Activated T-cell treated with anti-CD3 and anti-CD28 coated beads for 1 hour (primary cell): ENCODE data around the gene RFX6.
"Not testable (repeated sequence)": the region's sequence is repeated elsewhere in the genome, so short reads cannot be mapped to it uniquely, and the experiment has no call there.

ENCODE experiments used
- DNase-seq: peaks from one replicate; pipeline ENCODE4 v3.0.0-alpha.2; 2020; ENCODE audit warnings: low read depth

The RFX6 gene, protein sequence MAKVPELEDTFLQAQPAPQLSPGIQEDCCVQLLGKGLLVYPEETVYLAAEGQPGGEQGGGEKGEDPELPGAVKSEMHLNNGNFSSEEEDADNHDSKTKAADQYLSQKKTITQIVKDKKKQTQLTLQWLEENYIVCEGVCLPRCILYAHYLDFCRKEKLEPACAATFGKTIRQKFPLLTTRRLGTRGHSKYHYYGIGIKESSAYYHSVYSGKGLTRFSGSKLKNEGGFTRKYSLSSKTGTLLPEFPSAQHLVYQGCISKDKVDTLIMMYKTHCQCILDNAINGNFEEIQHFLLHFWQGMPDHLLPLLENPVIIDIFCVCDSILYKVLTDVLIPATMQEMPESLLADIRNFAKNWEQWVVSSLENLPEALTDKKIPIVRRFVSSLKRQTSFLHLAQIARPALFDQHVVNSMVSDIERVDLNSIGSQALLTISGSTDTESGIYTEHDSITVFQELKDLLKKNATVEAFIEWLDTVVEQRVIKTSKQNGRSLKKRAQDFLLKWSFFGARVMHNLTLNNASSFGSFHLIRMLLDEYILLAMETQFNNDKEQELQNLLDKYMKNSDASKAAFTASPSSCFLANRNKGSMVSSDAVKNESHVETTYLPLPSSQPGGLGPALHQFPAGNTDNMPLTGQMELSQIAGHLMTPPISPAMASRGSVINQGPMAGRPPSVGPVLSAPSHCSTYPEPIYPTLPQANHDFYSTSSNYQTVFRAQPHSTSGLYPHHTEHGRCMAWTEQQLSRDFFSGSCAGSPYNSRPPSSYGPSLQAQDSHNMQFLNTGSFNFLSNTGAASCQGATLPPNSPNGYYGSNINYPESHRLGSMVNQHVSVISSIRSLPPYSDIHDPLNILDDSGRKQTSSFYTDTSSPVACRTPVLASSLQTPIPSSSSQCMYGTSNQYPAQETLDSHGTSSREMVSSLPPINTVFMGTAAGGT

DNA sequence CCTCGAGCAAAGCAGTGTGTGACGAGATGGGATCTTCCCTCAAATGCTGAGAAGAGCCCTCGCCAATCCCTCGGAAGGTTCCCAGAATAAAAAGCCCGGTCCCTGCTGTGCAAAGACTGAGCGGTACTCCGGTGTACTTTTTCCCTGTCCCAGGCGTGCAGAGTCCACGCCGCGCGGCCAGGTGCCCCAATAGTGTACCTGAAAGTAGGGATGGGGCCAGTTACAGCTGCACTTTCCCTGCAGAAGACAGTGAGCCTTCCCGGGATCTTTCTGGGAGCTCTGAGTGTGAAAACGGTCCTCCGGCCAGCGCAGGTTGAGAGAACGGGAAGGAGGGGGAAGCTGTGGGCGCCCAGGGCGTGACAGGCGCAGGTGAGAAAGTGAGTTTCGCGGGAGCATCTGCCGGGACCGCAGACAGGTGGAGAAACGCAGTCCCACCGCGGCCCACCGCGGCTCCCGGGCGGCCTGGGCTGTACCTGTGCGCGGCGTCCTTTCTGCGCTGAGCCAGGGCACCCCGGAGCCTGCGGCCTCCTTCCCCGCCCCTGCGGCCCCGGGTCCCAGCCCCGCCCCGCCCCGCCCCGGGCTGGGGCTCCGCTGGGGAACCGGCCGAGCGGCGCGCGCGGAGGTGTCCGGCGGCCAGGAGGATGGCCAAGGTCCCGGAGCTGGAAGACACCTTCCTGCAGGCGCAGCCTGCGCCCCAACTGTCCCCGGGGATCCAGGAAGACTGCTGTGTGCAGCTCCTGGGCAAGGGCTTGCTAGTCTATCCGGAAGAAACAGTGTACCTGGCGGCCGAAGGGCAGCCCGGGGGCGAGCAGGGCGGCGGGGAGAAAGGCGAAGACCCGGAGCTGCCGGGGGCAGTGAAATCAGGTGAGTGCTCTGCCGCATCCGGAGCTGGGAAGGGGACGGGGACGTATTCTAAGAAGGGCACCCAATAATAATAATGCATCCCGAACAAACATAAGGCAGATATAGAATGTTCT lies at the start of gene RFX6:
TSS of gene RFX6 (plus strand) at position 608 of the 977 bp plus-strand sequence. CDS start at position 642, 34 bp downstream.
- no peak for DNase-seq

DNA sequence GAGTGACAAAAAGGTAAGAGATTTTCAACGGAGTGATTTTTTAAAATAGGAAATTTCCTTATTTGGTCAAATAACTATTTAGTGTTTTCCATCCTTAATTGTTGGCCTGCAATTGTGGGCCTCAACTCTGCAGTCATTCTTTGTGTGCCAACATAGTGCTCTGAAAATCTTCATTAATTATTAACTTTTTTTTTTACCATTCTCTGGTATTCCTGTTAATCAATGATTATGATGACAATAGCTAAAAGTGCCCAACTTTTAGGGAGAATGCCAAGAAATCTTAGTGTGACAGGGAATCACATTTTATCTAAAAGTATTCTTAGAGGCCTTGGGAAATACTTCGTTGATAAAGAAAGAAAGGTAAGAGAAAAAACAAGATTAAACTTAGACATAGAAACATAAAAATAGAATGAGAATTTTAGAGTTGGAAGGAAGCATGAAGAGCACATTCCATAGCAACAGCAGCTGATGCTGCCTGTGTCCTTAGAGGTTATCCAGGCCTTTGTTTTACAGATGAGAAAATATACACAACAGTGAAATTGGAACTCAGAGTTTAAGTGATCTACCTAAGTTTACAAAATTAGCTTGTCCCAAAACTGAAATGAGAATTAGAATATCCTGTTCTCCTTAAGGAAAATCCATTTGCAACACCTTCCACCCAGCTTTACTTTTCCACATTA lies 49.3 kb upstream of the RFX6 start:
- no peak for DNase-seq

DNA sequence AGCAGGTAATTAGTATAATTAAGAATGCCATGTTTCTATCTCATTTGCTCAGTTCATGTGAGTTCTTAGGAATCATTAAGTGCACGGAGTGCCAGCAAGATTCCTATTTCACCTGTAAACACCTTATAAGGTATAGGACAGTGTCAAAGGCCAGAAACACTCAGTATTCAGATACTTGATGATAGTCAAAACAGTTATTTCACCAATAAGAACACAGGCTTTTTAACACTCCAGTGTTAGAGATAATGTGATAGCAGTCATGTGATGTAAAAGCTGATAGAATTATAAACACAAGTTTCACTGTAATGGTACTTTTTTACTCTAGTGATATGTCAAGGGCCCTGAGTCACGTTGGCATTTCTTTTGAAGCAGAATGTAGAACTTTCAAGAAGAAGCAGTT lies 48.1 kb upstream of the RFX6 start, which contains the start of gene GPRC6A:
TSS of gene GPRC6A (minus strand) at position 101 of the 400 bp plus-strand sequence. CDS start at position 31, 70 bp downstream.
- no peak for DNase-seq

DNA sequence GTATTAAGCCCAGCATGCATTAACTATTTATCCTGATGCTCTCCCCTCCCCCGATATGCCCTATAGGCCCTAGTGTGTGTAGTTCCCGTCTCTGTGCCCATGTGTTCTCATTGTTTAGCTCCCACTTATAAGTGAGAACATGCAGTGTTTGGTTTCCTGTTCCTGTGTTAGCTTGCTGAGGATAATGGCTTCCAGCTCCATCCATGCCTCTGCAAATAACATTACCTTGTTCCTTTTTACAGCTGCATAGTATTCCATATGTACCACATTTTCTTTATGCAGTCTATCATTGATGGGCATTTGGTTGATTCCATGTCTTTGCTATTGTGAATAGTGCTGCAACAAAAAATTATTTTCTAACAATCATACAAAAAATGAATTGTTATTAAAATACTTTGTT lies 42.5 kb upstream of the RFX6 start:
- DNase-seq: not testable (repeated sequence)

DNA sequence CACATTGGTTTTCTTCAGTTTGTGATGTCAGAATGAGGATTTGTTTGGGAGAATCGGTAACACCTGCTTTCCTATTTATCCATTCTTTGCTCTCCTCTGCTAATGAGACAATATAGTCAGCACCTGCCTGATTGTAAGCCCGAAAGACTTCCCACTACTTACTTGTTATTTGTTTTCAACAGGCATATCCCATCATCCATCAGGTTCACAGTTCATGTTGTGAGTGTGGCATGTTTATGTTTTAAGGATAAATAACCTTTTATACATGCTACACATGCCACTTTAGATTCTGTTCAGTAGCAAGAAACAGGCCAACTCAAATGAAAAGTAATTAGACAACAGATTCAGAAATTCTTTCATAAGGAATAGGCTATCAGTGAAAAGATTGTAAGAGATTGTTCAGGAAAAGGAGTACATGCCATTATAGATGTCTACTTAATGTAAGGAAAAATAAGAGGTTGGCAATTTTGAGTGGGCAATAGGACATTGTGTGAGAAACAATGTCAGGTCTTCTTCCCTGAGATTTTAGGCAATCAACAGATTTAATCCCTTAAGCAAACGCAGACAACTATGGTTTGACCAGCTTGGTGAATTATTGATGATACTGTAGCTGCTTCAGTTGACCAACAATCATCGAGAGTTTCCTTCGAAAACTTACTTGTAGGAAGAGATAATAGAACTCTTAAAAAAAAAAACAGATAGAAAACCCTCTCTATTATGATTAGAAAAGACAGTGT lies 40.3 kb upstream of the RFX6 start:
- no peak for DNase-seq

DNA sequence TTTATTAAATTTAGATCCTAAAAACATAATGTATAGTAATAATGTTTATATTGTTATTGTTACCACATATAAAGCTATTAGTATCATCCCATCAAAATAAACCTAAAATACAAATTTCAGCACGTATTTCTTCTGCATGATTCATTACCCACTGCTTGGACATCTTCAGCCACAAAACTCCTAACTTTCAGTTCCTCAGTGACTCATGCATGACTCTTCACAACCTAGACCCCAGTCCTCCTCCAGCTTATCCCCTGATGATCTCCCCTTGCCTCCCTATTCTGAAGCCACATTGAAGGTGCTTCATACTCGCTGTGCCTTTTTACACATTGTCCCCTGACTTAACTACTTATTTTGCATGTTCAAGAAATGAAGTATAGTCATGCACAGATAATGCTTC lies 37.0 kb upstream of the RFX6 start:
- no peak for DNase-seq

DNA sequence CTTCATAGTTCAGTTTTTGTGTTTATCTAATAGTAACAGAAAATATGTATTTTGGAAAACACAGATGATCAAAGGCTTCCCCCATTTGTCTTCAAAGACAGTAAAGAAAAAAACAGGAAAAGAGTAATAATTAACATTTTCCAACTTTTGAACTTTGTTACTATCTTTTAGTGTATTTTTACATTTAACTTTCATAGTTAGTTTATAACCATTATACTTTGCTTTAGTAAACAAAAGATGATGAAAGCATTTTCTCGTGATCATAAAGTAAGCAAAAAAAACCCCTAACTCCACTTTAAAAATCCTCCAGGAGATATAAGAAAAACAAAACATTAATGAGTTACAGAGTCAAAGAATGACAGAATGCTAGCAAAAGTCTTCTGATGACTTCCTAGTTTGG lies 34.6 kb upstream of the RFX6 start:
- no peak for DNase-seq

DNA sequence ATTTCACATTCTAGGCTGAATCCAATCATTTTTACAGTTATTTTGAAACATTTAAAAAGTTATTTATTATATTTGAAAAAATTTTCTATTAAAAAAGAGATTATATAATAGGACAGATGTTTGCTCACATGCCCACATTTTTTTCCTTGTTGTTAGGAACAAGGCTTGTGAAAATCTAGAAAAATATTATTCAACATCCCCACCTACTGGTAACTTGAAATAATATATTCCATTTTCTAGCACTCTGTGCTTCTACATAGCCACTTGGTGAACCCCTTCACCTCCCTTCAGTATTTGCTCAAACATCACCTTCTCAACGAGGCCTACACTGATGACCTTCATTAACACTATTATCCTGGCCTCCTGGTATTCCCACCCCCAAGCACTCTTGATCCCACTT lies 29.8 kb upstream of the RFX6 start:
- no peak for DNase-seq

DNA sequence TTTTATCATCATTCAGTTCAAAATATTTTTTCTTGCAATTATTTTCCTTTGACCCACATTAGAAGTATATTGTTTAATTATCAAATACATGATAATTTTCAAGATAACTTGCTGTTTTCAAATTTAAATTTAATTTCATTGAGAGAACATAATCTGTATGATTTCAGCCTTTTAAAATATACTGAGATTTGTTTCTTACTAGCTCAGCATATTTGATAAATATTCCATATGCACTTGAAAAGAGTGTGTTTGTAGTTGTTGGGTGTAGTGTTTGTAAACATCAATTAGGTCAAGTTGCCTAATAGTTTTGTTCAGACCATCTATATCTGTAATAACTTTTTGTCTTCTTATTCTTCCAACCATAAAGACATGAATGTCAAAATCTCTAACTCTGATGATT lies 19.0 kb upstream of the RFX6 start:
- no peak for DNase-seq

DNA sequence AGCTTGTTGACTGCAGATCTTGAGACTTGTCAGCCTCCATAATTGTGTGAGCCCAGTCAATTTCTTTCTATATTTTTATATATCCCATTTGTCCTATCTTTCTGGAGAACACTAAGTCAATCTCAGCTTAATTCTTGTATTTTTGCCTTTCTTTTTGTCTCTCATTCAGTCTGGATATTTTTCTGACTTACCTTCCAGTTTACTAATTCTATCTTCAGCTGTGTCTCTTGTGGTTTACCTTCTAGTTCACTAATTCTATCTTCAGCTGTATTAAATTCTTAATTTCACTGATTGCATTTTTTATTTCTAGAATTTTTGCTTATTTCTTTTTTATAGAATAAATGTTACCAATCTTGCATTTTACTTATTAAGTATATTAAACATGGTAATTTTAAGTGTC lies 17.8 kb upstream of the RFX6 start:
- DNase-seq: no peak

DNA sequence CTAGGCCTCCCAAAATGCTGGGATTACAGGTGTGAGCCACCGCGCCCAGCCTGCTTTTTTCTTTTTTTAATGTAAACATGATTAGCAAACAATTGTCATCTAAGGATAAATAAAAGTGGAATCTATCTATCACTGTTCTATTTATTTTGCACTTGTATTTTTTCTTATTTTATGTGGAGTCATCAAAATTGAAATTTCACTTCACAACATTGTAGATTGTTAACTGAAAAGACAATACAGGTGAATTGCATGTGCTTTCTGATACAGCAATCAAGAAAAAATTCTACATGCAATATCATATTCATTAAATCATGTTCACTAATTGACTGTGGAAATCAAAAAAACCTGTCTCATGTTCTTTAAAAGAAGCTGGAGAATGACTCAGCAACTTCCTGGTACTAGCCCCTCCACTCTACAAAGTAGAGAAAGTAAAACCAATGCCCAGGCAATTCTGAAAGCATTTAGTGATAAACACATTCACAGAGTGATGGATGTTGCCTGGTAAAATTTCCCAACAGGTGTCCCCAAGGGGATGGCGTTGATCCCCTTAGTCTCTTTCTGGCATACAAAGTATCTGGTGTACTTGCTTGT lies 10.7 kb upstream of the RFX6 start:
- DNase-seq: no peak

DNA sequence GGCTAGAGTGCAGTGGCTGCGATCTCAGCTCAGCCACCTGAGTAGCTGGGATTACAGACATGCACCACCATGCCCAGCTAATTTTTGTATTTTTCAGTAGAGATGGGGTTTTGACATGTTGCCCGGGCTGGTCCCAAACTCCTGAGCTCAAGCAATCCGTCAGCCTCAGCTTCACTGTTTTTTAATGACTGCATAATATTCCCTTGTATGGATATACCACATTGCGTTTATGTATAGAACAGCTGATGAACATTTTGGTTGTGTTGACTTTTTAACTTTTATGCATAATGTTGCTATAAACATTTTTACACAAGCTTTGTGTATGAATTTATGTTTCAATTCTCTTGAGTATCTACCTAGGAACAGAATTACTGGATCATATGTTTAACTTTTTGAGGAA lies 4.3 kb upstream of the RFX6 start:
- DNase-seq: no peak

DNA sequence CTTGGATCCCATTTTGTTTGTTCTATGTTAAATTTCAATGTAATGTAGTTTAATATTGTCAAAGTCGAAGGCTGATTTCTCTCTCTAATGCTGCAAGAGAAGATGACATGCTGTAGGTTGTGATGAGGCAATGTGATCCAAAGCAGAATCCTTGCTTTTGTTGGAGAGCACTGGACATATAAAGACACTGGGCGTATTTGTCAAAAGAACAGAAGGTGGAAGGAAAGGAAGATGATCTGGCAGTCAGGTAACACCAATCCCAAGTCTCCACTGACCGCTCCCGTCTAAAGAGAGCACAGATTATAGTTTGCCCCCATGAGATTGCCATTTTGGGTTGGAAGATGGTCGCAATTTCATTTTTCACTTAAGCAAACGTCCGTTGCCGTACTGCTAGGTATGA lies 935 bp upstream of the RFX6 start:
- no peak for DNase-seq

DNA sequence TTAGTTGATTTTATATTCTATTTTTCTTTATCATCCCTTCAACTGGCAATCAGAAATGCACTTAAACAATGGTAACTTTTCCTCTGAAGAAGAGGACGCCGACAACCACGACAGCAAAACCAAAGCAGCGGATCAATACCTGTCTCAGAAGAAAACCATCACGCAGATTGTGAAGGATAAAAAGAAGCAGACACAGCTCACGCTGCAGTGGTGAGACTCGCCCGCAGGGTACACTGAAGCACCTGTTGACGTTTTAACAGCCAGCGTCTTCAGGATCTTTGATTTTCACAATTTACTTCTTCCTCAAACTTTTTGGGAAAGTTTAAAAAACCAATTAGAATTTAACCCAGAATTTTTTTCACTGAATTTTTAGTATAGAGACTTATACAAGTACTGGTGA lies 701 bp downstream of the RFX6 start:
- DNase-seq: no peak

DNA sequence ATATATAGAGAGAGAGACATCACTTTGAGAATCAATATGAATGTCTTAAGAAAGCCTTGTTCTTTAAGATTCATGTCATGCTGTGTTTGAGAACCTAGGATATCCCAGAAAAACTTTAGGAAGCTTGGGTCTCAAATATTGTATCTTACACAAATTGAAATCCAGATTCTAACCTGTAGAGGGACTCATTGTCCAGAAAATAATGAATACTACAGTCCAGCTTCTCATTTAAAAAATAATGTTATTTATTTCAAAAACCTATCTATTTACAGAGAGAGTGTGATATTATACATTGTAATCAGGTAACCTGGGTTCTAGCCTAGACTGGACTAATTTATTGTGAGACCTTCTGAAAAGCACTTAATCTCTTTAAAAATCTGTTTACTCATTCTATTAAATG lies 4.2 kb downstream of the RFX6 start:
- DNase-seq: no peak

DNA sequence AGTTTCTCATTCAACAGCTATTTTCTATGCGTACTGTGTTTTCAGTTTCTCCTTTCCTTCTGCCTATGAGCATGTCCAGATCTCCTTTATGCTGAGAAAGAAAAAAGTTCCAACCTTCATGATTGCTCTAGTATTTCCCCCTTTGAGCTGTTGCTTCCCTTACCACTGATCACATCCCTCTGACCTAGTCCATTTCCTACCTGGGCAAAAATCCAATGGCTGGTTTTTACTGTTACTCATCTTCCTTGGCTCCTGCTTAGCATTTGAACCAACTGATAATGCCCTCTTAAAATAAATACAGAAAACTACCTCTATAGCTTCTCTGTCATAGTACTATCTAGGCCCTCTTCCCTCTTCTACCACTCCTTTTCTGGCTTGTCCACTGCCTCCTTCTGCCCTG lies 6.0 kb downstream of the RFX6 start:
- no peak for DNase-seq

DNA sequence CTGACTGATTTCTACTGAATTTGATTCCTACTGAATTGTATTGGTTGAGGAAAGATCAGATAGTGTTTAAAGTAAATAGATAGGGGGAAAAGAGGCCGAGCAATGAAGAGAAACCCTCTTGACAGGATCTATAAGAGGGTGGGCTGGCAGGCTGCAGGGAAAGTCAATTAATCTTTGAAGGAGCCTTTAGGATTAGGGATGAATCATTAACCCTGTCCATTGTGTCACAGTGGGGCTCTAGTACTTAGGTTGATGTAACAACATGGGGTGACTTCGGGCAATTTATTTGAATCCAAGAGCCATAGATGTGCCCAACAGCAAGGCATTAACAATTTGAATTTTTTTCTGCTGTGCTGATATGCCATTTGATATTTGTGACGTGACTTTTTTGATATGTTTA lies 7.5 kb downstream of the RFX6 start:
- DNase-seq: no peak

DNA sequence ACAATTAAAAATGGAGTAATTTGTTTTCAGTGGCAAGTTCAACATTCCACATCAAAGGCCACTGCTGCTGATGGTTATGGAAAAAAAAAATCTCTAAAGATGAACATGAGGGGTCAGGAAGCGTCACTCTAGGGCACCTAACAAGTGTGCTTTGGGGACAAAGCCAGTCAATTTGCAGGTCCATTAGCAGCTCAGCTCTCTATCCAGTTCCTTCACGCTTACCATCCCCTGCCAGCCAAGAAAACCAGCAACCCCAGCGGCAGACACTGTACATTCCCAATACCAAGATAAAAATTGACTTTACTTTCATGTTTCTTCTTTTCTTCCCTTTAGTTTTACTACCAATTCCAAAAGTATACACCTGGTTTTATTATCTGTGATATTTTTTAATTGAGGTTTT lies 10.1 kb downstream of the RFX6 start:
- no peak for DNase-seq

DNA sequence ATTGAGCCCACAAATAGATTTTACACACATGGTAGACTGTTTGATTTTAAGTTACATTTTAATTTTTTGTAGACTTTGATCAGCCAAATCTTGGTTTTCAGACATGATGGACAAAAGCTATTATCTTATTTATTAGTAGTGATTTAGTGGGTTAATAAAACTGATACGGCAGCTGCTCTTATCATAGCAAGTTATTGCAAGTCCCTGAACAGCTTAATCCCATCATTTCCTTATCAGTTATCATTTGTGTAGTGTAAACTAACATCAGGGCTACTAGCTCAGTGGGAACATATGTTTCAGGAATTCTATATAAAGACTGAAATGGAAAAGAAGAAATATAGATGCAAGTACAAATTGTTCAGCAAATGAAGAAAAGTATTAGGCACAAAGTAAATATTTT lies 10.9 kb downstream of the RFX6 start:
- no peak for DNase-seq

DNA sequence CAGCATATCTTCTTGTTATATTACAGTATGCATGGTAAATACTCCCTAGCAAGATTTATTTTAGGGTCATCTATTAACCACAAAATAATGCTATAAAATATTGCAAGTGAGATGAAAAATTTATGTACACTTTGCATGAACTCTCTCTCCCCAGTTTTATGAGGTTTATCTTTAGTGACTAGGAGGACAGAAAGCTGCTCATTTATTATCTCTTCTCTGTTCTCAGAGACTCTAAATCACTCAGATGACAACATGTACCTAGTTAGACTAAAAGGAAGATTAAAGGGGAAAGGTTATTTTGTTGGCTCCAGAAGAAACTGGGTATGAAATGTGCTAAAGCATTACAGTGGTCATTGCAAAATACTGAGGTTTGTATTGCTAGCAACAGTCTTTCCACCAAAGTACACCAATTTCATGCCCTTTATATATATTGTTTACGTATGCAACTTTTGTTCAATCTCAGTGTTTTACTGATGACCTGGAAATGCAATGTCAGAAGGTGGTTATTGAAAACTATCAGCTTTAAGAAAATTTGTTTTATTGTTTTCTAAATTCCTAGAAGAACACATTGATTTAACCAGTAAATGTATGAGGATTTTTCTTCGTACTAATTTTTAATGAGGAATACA lies 11.8 kb downstream of the RFX6 start:
- no peak for DNase-seq
